Fibroblast of lung (primary cell): ENCODE data around the gene KLC4. TPM values are rescaled to one million over a fixed set of nuclear protein-coding genes. Genes with fewer than 3 reads are reported as not detected.

Experiments used
- DNase-seq, 2 donors: peaks; one replicate each; pipeline versions ENCODE4 v3.0.0 to v3.0.0-alpha.2; 2010; ENCODE audit warnings: low read depth in 2 of 2
- H2AFZ ChIP-seq: 2 replicates; pipeline ENCODE4 v1.5.1; 2012; ENCODE audit warnings: low read length, control low read depth, inconsistent platforms
- H3K27ac ChIP-seq: 2 replicates; pipeline ENCODE4 v1.5.1; 2011; ENCODE audit warnings: low read length, control low read depth; ENCODE audit not compliant: insufficient read depth
- H3K27me3 ChIP-seq: 2 replicates; pipeline ENCODE4 v1.5.1; 2011; ENCODE audit warnings: mild to moderate bottlenecking, low read length; ENCODE audit not compliant: control insufficient read depth, insufficient read depth
- H3K36me3 ChIP-seq: 2 replicates; pipeline ENCODE4 v1.5.1; 2011; ENCODE audit warnings: low read length; ENCODE audit not compliant: control insufficient read depth, insufficient read depth
- H3K4me1 ChIP-seq: 2 replicates; pipeline ENCODE4 v1.5.1; 2011; ENCODE audit warnings: low read length; ENCODE audit not compliant: control insufficient read depth, insufficient read depth; ENCODE audit errors: extremely low read depth
- H3K4me2 ChIP-seq: 2 replicates; pipeline ENCODE4 v1.5.1; 2011; ENCODE audit warnings: low read length, control low read depth; ENCODE audit not compliant: insufficient read depth; ENCODE audit errors: extremely low read depth
- H3K4me3 ChIP-seq, 4 experiments: fragments of 200-600 bp in 1 of 4; sonication (generic) in 1 of 4; replicated peaks in 1 of 4; 2 replicates each; pipeline ENCODE4 v1.5.1; 2011 to 2016; ENCODE audit warnings: low read length in 4 of 4, low read depth in 3 of 4, mild to moderate bottlenecking in 3 of 4, control low read depth in 2 of 4, inconsistent platforms in 1 of 4, mixed read lengths in 1 of 4; ENCODE audit not compliant: insufficient read depth in 1 of 4; ENCODE audit errors: control extremely low read depth in 1 of 4
- H3K79me2 ChIP-seq: 2 replicates; pipeline ENCODE4 v1.5.1; 2012; ENCODE audit warnings: mild to moderate bottlenecking, low read length, inconsistent platforms; ENCODE audit not compliant: control insufficient read depth, insufficient read depth
- H3K9ac ChIP-seq: 2 replicates; pipeline ENCODE4 v1.5.1; 2011; ENCODE audit warnings: mild to moderate bottlenecking, low read length, control low read depth; ENCODE audit not compliant: insufficient read depth
- H3K9me3 ChIP-seq: 2 replicates; pipeline ENCODE4 v1.5.1; 2012; ENCODE audit warnings: low read depth, low read length; ENCODE audit not compliant: control insufficient read depth, insufficient read depth
- H4K20me1 ChIP-seq: 2 replicates; pipeline ENCODE4 v1.5.1; 2011; ENCODE audit warnings: low read length; ENCODE audit not compliant: control insufficient read depth, insufficient read depth; ENCODE audit errors: extremely low read depth
- CTCF ChIP-seq, 2 donors: IDR thresholded peaks in 1 of 2; conservative IDR thresholded peaks in 1 of 2; 1 replicate in 1 of 2; 2 replicates in 1 of 2; pipeline ENCODE4 v1.5.1; 2011 to 2012; ENCODE audit warnings: low read length in 2 of 2, control low read depth in 1 of 2, inconsistent platforms in 1 of 2, low read depth in 1 of 2, mild to moderate bottlenecking in 1 of 2
- EZH2 ChIP-seq: IDR thresholded peaks from 2 replicates; pipeline ENCODE4 v1.5.1; 2012; ENCODE audit warnings: low read length, control low read depth, mild to moderate bottlenecking; ENCODE audit errors: missing control alignments
- polyA plus RNA-seq, 2 donors: library from polyadenylated mRNA; depleted of rRNA in 1 of 2; stranded (reverse) in 1 of 2; unstranded in 1 of 2; fragments of >200 nt; gene quantifications; 2 replicates each; pipeline ENCODE4 v1.2.1, GENCODE V29; 2011 to 2012; ENCODE audit warnings: missing spikeins in 1 of 2
- total RNA-seq: library from RNA; depleted of rRNA; stranded (reverse); fragments of >200 nt; gene quantifications from 2 replicates; pipeline ENCODE4 v1.2.1, GENCODE V29; 2014

Gene KLC4
- total and polyA plus RNA-seq, 2 donors (not counting 1 experiment from before 2014, with no cell fraction given) = 7.2 to 22.5 TPM

- Histone ChIP-seq H3K4me3 (peak overlapping the region in 1 of 4 experiments; percentile 61), H2AFZ (no peak overlapping the region), H3K9me3 (no peaks in the 10 kb centered on the region), H3K4me2 (peak overlapping the region; percentile 44), H3K36me3 (peaks cover 2% of the 10 kb centered on the region), H4K20me1 (no peaks in the 10 kb centered on the region), H3K27ac (peak overlapping the region; percentile 39), H3K79me2 (peaks cover 5% of the 10 kb centered on the region), H3K9ac (no peak overlapping the region), H3K27me3 (no peaks in the 10 kb centered on the region), H3K4me1 (peaks cover 18% of the 10 kb centered on the region)
- TF ChIP-seq EZH2 = no peak
- no peak for TF ChIP-seq CTCF (conservative IDR thresholded peaks at IDR 0.05 in 1 of 2, IDR thresholded peaks at IDR 0.05 in 1 of 2; ENCODE audit: low read depth in 1 of 2, low read length in 2 of 2)
- peak; percentile 57 to 88 for DNase-seq
Measured at GRCh38 chr6:43074847-43075669, 15.6 kb downstream of the KLC4 start.

GRCh38 chr6:43075670-43076463, 16.4 kb downstream of the KLC4 start, which contains the start of gene PTK7:
TSS of gene PTK7 (plus strand) at chr6:43076314. CDS start at chr6:43076489, 175 bp downstream.
- peaks cover 2% of the 10 kb centered on the region for H3K36me3 ChIP-seq
- H3K27me3 ChIP-seq = no peaks in the 10 kb centered on the region
- peak within 1 kb of the TSS; percentile 84 for H3K9ac ChIP-seq
- no peaks in the 10 kb centered on the region for H3K9me3 ChIP-seq
- no peak for TF ChIP-seq EZH2
- no peak for TF ChIP-seq CTCF (conservative IDR thresholded peaks at IDR 0.05 in 1 of 2, IDR thresholded peaks at IDR 0.05 in 1 of 2; ENCODE audit: low read depth in 1 of 2, low read length in 2 of 2)
- H3K27ac ChIP-seq = peak within 1 kb of the TSS; percentile 63
- no peaks in the 10 kb centered on the region for H4K20me1 ChIP-seq
- H3K4me3 ChIP-seq = peak within 1 kb of the TSS; percentile 69 to 83 (median 78)
- no peak within 1 kb of the TSS for H2AFZ ChIP-seq
- DNase-seq = peak; percentile 63 to 71
- H3K4me1 ChIP-seq = peaks cover 18% of the 10 kb centered on the region
- H3K4me2 ChIP-seq = peak within 1 kb of the TSS; percentile 83
- H3K79me2 ChIP-seq = peaks cover 5% of the 10 kb centered on the region
